Caco-2 (cell line): ENCODE data around the gene PANX3. TPM values are rescaled to one million over a fixed set of nuclear protein-coding genes. Genes with fewer than 3 reads are reported as not detected.

Experiments
- BruUV-seq: library from RNA; stranded (reverse); fragments of 400-500 nt; replicated peaks from 2 replicates; lab custom pipeline; 2021; lab: Mats Ljungman, UMichigan
- CTCF ChIA-PET: fragments of 300-600 bp; sonication (Branson Sonifier 250); formaldehyde crosslinking; loops from one replicate; lab custom pipeline; 2022; ENCODE audit warnings: antibody characterized with exemption; lab: Charles Lee
- POLR2A ChIA-PET: fragments of 300-600 bp; sonication (Branson Sonifier 250); formaldehyde crosslinking; loops from one replicate; lab custom pipeline; 2022; ENCODE audit warnings: antibody characterized with exemption; lab: Charles Lee
- DNase-seq, 2 experiments: peaks; one replicate each; pipeline versions ENCODE4 v3.0.0 to v3.0.0-alpha.2; 2020 to 2022
- H3K27me3 ChIP-seq: replicated peaks from 2 replicates; pipeline ENCODE4 v1.6.0; 2011; ENCODE audit warnings: low read length; ENCODE audit not compliant: control insufficient read depth, insufficient read depth
- H3K36me3 ChIP-seq: 2 replicates; pipeline ENCODE4 v1.5.1; 2011; ENCODE audit warnings: low read length; ENCODE audit not compliant: control insufficient read depth, insufficient read depth
- H3K4me1 ChIP-seq: fragments of 250-450 bp; sonication (Bioruptor Pico); 2 replicates; pipeline ENCODE4 v1.5.1; 2020; ENCODE audit warnings: mild to moderate bottlenecking
- H3K4me3 ChIP-seq: 2 replicates; pipeline ENCODE4 v1.5.1; 2011; ENCODE audit warnings: low read depth, mild to moderate bottlenecking, control low read depth, low read length
- H3K9me3 ChIP-seq: fragments of 250-450 bp; sonication (Bioruptor Pico); 2 replicates; pipeline ENCODE4 v1.5.1; 2020; ENCODE audit warnings: mild to moderate bottlenecking, moderate library complexity
- H3K27ac Mint-ChIP-seq: one replicate; pipeline ENCODE4 v1.8.0; 2022; ENCODE audit warnings: mixed read lengths; ENCODE audit not compliant: unreplicated experiment
- H3K27me3 Mint-ChIP-seq: one replicate; pipeline ENCODE4 v1.8.0; 2022; ENCODE audit warnings: mixed read lengths; ENCODE audit not compliant: insufficient read depth, unreplicated experiment
- H3K36me3 Mint-ChIP-seq: one replicate; pipeline ENCODE4 v1.8.0; 2022; ENCODE audit warnings: mild to moderate bottlenecking, mixed read lengths; ENCODE audit not compliant: insufficient read depth, unreplicated experiment
- H3K4me1 Mint-ChIP-seq: one replicate; pipeline ENCODE4 v1.8.0; 2022; ENCODE audit warnings: low read depth, mixed read lengths; ENCODE audit not compliant: unreplicated experiment
- H3K4me3 Mint-ChIP-seq: one replicate; pipeline ENCODE4 v1.8.0; 2022; ENCODE audit warnings: mild to moderate bottlenecking, moderate library complexity, mixed read lengths; ENCODE audit not compliant: unreplicated experiment
- H3K9me3 Mint-ChIP-seq: one replicate; pipeline ENCODE4 v1.8.0; 2022; ENCODE audit warnings: mixed read lengths; ENCODE audit not compliant: unreplicated experiment
- intact Hi-C: fragments of 100-400 bp; cut with micrococcal nuclease; formaldehyde crosslinking; loops from one replicate; pipeline ENCODE4 v1.10.0; 2022; ENCODE audit not compliant: unreplicated experiment
- total RNA-seq: library from RNA; stranded (reverse); gene quantifications from 2 replicates; pipeline ENCODE4 v1.2.3, GENCODE V29; 2022
- TF ChIP-seq, protein P1 (sequence below), 2 experiments: fragments of 200-600 bp in 1 of 2; IDR thresholded peaks; 1 replicate in 1 of 2; 2 replicates in 1 of 2; pipeline versions ENCODE4 v1.5.1 to v1.8.0; 2011 to 2022; ENCODE audit warnings: antibody characterized with exemption in 1 of 2, control low read depth in 1 of 2, inconsistent platforms in 1 of 2, low read depth in 1 of 2, low read length in 1 of 2, mild to moderate bottlenecking in 1 of 2, moderate library complexity in 1 of 2; ENCODE audit not compliant: insufficient read depth in 1 of 2, severe bottlenecking in 1 of 2, unreplicated experiment in 1 of 2

Gene PANX3
- total RNA-seq, 1 experiment from 2014 or later: not detected

DNA sequence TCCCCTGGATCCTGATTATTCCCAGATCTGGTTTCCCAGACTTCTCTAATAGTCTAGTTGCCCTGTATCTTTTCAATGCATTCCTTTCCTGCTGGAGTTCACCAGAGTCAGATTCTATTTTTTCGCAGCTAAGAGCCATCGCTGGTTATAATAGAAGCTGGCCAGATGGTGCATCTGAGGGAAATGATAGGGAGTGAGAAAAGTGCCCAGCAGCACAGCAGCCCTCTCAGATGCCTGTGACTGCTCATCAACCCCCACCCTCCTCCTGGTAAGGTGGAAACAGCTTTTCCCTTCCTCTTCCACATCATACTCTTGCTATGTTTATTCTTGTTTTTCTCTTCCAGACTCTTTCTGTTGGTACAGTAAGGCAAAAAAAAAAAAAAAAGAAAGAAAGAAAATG, 28.7 kb upstream of the PANX3 start:
- CTCF ChIA-PET: interaction anchor here (0.7 kb wide), 1 partner anchor 284 kb away, joined by 3 read pairs; no protein-coding TSS in a partner anchor
- H3K9me3 Mint-ChIP-seq: no peaks in the 10 kb centered on the region
- no peaks in the 10 kb centered on the region for H3K36me3 Mint-ChIP-seq
- BruUV-seq: no TSS peak
- no peak for DNase-seq
- intact Hi-C loops: no loop called here
- TF ChIP-seq, protein P1, sequence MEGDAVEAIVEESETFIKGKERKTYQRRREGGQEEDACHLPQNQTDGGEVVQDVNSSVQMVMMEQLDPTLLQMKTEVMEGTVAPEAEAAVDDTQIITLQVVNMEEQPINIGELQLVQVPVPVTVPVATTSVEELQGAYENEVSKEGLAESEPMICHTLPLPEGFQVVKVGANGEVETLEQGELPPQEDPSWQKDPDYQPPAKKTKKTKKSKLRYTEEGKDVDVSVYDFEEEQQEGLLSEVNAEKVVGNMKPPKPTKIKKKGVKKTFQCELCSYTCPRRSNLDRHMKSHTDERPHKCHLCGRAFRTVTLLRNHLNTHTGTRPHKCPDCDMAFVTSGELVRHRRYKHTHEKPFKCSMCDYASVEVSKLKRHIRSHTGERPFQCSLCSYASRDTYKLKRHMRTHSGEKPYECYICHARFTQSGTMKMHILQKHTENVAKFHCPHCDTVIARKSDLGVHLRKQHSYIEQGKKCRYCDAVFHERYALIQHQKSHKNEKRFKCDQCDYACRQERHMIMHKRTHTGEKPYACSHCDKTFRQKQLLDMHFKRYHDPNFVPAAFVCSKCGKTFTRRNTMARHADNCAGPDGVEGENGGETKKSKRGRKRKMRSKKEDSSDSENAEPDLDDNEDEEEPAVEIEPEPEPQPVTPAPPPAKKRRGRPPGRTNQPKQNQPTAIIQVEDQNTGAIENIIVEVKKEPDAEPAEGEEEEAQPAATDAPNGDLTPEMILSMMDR (IDR thresholded peaks at IDR 0.05; ENCODE audit: insufficient read depth in 1 of 2, low read depth in 1 of 2, low read length in 1 of 2, severe bottlenecking in 1 of 2, unreplicated experiment in 1 of 2): no peak
- no peaks in the 10 kb centered on the region for H3K4me1 Mint-ChIP-seq
- peaks cover 22% of the 10 kb centered on the region for H3K27me3 Mint-ChIP-seq
- Histone ChIP-seq H3K4me3 (no peak overlapping the region), H3K9me3 (no peaks in the 10 kb centered on the region), H3K27me3 (peaks cover 2% of the 10 kb centered on the region), H3K36me3 (no peaks in the 10 kb centered on the region), H3K4me1 (no peaks in the 10 kb centered on the region)
- H3K4me3 Mint-ChIP-seq: no peak overlapping the region
- POLR2A ChIA-PET: no interaction called here
- H3K27ac Mint-ChIP-seq: no peak overlapping the region

DNA sequence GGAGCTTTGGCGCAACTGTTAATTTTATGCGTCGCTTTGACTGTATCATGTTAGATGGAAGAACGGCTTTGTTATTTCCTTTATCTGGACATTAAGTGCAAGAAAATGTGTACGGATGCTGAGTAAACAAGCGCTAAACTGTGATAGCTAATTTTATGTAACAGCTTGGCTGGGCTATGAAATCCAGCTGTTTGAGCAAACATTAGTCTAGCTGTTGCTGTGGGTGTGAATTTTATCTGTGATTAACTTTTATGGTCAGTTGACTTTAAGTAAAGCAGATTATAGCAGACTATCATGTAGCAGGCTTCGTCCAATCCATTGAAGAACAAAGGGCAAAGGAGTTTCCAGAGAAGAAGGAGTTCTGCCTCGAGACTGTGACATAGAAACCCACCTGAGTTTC, 27.4 kb upstream of the PANX3 start:
- Mint-ChIP-seq H3K4me1 (no peaks in the 10 kb centered on the region), H3K9me3 (no peaks in the 10 kb centered on the region), H3K27ac (no peak overlapping the region), H3K36me3 (no peaks in the 10 kb centered on the region), H3K27me3 (peaks cover 22% of the 10 kb centered on the region), H3K4me3 (no peak overlapping the region)
- 0 out of 2 replicates have a peak, but pooled peaks cover 4% of the 10 kb centered on the region for H3K9me3 ChIP-seq
- TF ChIP-seq, protein P1 (IDR thresholded peaks at IDR 0.05; ENCODE audit: insufficient read depth in 1 of 2, low read depth in 1 of 2, low read length in 1 of 2, severe bottlenecking in 1 of 2, unreplicated experiment in 1 of 2): no peak
- no peaks in the 10 kb centered on the region for H3K4me1 ChIP-seq
- DNase-seq: no peak
- no TSS peak for BruUV-seq
- no peaks in the 10 kb centered on the region for H3K36me3 ChIP-seq
- H3K27me3 ChIP-seq: no peaks in the 10 kb centered on the region; the same call in none of the 2 replicates
- ChIA-PET POLR2A (interaction anchor here (0.6 kb wide), 1 partner anchor 1928 kb away, joined by 3 read pairs; the partner anchor contains the start of gene UBASH3B), CTCF (interaction anchor here (0.6 to 1.5 kb wide), 3 partner anchors 61 to 963 kb away, joined by 3 to 4 read pairs (median 3); no protein-coding TSS in a partner anchor)
- H3K4me3 ChIP-seq: no peak overlapping the region
- intact Hi-C loops: no loop called here

DNA sequence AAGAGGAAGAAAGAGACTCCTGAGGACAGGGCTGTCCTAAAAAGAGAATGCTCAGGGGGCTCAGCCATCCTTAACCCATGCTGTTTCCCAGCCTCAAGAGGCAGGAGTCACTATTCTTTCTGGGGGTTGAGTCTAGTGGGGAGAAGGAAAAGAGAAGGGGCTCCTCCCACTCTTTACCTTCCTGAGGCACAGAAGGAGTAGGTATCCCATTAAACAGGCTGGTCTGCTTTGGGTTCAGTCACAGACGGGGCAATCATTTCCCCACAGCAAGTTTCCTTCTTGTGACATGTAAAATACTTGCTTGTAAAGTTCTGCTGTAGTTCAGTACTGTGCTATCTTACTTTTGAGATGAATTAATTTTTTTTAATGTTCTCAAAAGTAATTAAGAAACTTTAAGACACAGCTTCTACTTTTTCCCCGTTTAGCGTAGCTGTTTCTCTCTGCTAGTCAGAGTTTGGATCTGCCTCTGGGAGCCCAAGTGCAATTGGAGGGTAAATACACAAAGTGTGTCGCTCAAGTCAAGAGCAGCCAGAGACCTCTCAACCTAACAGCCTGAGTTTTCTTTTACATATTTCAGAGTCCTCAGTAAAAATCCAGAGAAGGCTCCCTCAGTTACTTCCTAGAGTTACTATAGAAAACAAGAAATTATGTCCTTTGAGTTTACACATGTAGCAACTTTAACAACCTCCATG, 26.4 kb upstream of the PANX3 start:
- H3K4me1 ChIP-seq: no peaks in the 10 kb centered on the region
- ChIA-PET CTCF (interaction anchor here (0.7 to 1.5 kb wide), 3 partner anchors 60 to 513 kb away, joined by 3 to 4 read pairs (median 3); partner anchors contain the start of gene ROBO3), POLR2A (interaction anchor here (0.6 kb wide), 1 partner anchor 1929 kb away, joined by 3 read pairs; the partner anchor contains the start of gene UBASH3B)
- no TSS peak for BruUV-seq
- no peaks in the 10 kb centered on the region; the same call in none of the 2 replicates for H3K27me3 ChIP-seq
- peaks cover 24% of the 10 kb centered on the region for H3K27me3 Mint-ChIP-seq
- intact Hi-C loops: no loop called here
- H3K4me1 Mint-ChIP-seq: no peaks in the 10 kb centered on the region
- no peaks in the 10 kb centered on the region for H3K9me3 Mint-ChIP-seq
- DNase-seq: no peak
- H3K9me3 ChIP-seq: 0 out of 2 replicates have a peak, but pooled peaks cover 4% of the 10 kb centered on the region
- H3K36me3 ChIP-seq: no peaks in the 10 kb centered on the region
- TF ChIP-seq, protein P1 (IDR thresholded peaks at IDR 0.05; ENCODE audit: insufficient read depth in 1 of 2, low read depth in 1 of 2, low read length in 1 of 2, severe bottlenecking in 1 of 2, unreplicated experiment in 1 of 2): no peak
- H3K27ac Mint-ChIP-seq: no peak overlapping the region
- H3K4me3 ChIP-seq: no peak overlapping the region
- H3K36me3 Mint-ChIP-seq: no peaks in the 10 kb centered on the region
- no peak overlapping the region for H3K4me3 Mint-ChIP-seq
